Kidney (tissue), 14 donors: ENCODE results near the gene MYLK4. TPM values are rescaled to one million over a fixed set of nuclear protein-coding genes. Genes with fewer than 3 reads are reported as not detected.

Experiments used
- DNase-seq, 5 donors: peaks; one replicate each; pipeline ENCODE4 v3.0.0-alpha.2; 2013 to 2020
- FAIRE-seq: peaks from 2 replicates; lab custom pipeline; 2012; peaks lifted over from hg19 to GRCh38; lab: Jason Lieb, UNC
- H3K27ac ChIP-seq, 2 donors: one replicate each; pipeline ENCODE4 v1.7.0; 2013; ENCODE audit warnings: low read depth in 2 of 2, low read length in 2 of 2, inconsistent platforms in 1 of 2
- H3K27me3 ChIP-seq: one replicate; pipeline ENCODE4 v1.7.1; 2013; ENCODE audit warnings: low read length, inconsistent platforms; ENCODE audit not compliant: control insufficient read depth, insufficient read depth
- H3K36me3 ChIP-seq, 3 donors: one replicate each; pipeline versions ENCODE4 v1.7.0 to v1.7.1; 2013; ENCODE audit warnings: low read length in 3 of 3, control low read depth in 1 of 3, inconsistent platforms in 1 of 3; ENCODE audit not compliant: insufficient read depth in 3 of 3, control insufficient read depth in 2 of 3
- H3K4me1 ChIP-seq, 3 donors: one replicate each; pipeline versions ENCODE4 v1.7.0 to v1.7.1; 2013; ENCODE audit warnings: low read length in 3 of 3, inconsistent platforms in 1 of 3, low read depth in 1 of 3; ENCODE audit not compliant: control insufficient read depth in 2 of 3, insufficient read depth in 2 of 3
- H3K4me3 ChIP-seq, 3 donors: one replicate each; pipeline versions ENCODE4 v1.7.0 to v1.8.1; 2013; ENCODE audit warnings: low read length in 3 of 3, control low read depth in 1 of 3, inconsistent platforms in 1 of 3
- H3K9ac ChIP-seq, 3 donors: one replicate each; pipeline versions ENCODE4 v1.7.0 to v1.7.1; 2013; ENCODE audit warnings: low read length in 3 of 3, control low read depth in 1 of 3, inconsistent platforms in 1 of 3
- H3K9me3 ChIP-seq, 3 donors: one replicate each; pipeline versions ENCODE4 v1.7.0 to v1.7.1; 2013; ENCODE audit warnings: low read length in 3 of 3, control low read depth in 1 of 3, inconsistent platforms in 1 of 3; ENCODE audit not compliant: control insufficient read depth in 2 of 3, insufficient read depth in 1 of 3
- CTCF ChIP-seq: IDR thresholded peaks from 3 replicates; pipeline ENCODE4 v1.5.1; 2012; ENCODE audit warnings: mild to moderate bottlenecking, moderate library complexity, borderline replicate concordance; ENCODE audit not compliant: insufficient read depth; ENCODE audit errors: extremely low read depth
- intact Hi-C: fragments of 100-400 bp; cut with DNase I; formaldehyde crosslinking; loops from one replicate; pipeline ENCODE4 v1.11.1; 2022
- polyA plus RNA-seq: library from polyadenylated mRNA; stranded (reverse); fragments of 350-450 nt; fragmentation: Illumina TruSeq; extraction: RNeasy Lipid Tissue Mini Kit (QIAGEN cat#74804); gene quantifications from one replicate; pipeline ENCODE4 v1.2.3, GENCODE V29; 2014; ENCODE audit warnings: low read depth, low replicate concordance; ENCODE audit not compliant: insufficient read depth
- total RNA-seq: library from RNA; stranded (reverse); fragmentation: NEBNext Ultra II Directional; extraction: Animal tissue kit (Norgen Biotek cat#: 25700); gene quantifications from one replicate; pipeline ENCODE4 v1.2.1, GENCODE V29; 2021
- donor health status: control.
- donor health status: control.
- donor health status: control.
- donor health status: control.
- donor health status: control.
- donor health status: DM: yes; HTN: yes; CAD: no.
- donor health status: Normal renal cell carcinoma (clear cell type).

The MYLK4 gene
- total and polyA plus RNA-seq, 2 donors from 2014 or later = 1.1 to 1.3 TPM

- peak in 4 of 5 donors; percentile 59 to 88 (median 75) for DNase-seq
- peak; percentile 71 for TF ChIP-seq CTCF
- H3K27me3 ChIP-seq = no peaks in the 10 kb centered on the region
- no peak overlapping the region for H3K9ac ChIP-seq
- FAIRE-seq = no peak
- H3K9me3 ChIP-seq = no peaks in the 10 kb centered on the region
- H3K36me3 ChIP-seq = no peaks in the 10 kb centered on the region
- H3K4me3 ChIP-seq = no peak overlapping the region
- H3K4me1 ChIP-seq = no peaks in the 10 kb centered on the region
- intact Hi-C loops = no loop called here
- no peak overlapping the region for H3K27ac ChIP-seq
Measured at GRCh38 chr6:2738373-2738979, 12.2 kb downstream of the MYLK4 start.

GRCh38 chr6:2737885-2738284 lies 12.8 kb downstream of the MYLK4 start:
- FAIRE-seq = no peak

GRCh38 chr6:2734488-2735166 lies 16.1 kb downstream of the MYLK4 start:
- no peak for FAIRE-seq
- no peak for DNase-seq
- no peak overlapping the region for H3K9ac ChIP-seq
- H3K27me3 ChIP-seq = no peaks in the 10 kb centered on the region
- H3K4me1 ChIP-seq = peaks cover 2 to 12% (median 8%) of the 10 kb centered on the region in 3 donors
- no peaks in the 10 kb centered on the region for H3K9me3 ChIP-seq
- no peak overlapping the region for H3K4me3 ChIP-seq
- intact Hi-C loops = no loop called here
- H3K27ac ChIP-seq = no peak overlapping the region
- no peak for TF ChIP-seq CTCF
- no peaks in the 10 kb centered on the region for H3K36me3 ChIP-seq

More at GRCh38 chr6:2737885-2738284, 12.8 kb downstream of the MYLK4 start:
- Histone ChIP-seq H3K27me3 (no peaks in the 10 kb centered on the region), H3K36me3 (no peaks in the 10 kb centered on the region), H3K4me3 (no peak overlapping the region), H3K4me1 (no peaks in the 10 kb centered on the region), H3K9ac (no peak overlapping the region), H3K9me3 (no peaks in the 10 kb centered on the region), H3K27ac (no peak overlapping the region)
- intact Hi-C loops = no loop called here
- no peak for DNase-seq
- no peak for TF ChIP-seq CTCF
